LNCaP clone FGC (cell line): ENCODE measurements around the gene MC5R.

Experiments used
- DNase-seq: peaks from one replicate; pipeline ENCODE4 v3.0.0-alpha.2; 2011; ENCODE audit warnings: low read depth
- H3K4me3 ChIP-seq: 2 replicates; pipeline ENCODE4 v1.5.1; 2011; ENCODE audit warnings: mild to moderate bottlenecking, low read depth, low read length, control low read depth
- TF ChIP-seq, protein P1 (sequence below): IDR thresholded peaks from 2 replicates; pipeline ENCODE4 v1.5.1; 2012; ENCODE audit warnings: mild to moderate bottlenecking; ENCODE audit not compliant: control insufficient read depth, insufficient read depth; ENCODE audit errors: extremely low read depth

The MC5R gene

DNA sequence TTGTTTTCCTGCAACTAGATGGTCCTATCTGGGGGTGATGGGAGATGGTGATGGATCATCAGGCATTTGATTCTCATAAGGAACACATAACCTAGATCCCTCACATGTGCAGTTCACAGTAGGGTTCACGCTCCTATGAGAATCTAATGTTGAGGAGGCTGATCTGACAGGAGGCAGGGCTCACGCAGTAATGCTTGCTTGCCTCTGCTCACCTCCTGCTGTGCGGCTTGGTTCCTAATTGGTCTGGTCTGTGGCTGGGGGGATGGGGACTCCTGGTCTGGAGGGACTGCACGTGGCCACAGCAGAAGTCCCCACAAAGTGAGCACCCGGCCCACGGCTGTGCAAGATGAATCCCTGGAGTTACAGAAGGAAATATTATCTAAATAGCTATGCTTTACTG, 11.3 kb downstream of the MC5R start:
- no peak for DNase-seq
- no peak overlapping the region for H3K4me3 ChIP-seq
- TF ChIP-seq, protein P1, sequence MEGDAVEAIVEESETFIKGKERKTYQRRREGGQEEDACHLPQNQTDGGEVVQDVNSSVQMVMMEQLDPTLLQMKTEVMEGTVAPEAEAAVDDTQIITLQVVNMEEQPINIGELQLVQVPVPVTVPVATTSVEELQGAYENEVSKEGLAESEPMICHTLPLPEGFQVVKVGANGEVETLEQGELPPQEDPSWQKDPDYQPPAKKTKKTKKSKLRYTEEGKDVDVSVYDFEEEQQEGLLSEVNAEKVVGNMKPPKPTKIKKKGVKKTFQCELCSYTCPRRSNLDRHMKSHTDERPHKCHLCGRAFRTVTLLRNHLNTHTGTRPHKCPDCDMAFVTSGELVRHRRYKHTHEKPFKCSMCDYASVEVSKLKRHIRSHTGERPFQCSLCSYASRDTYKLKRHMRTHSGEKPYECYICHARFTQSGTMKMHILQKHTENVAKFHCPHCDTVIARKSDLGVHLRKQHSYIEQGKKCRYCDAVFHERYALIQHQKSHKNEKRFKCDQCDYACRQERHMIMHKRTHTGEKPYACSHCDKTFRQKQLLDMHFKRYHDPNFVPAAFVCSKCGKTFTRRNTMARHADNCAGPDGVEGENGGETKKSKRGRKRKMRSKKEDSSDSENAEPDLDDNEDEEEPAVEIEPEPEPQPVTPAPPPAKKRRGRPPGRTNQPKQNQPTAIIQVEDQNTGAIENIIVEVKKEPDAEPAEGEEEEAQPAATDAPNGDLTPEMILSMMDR: no peak

DNA sequence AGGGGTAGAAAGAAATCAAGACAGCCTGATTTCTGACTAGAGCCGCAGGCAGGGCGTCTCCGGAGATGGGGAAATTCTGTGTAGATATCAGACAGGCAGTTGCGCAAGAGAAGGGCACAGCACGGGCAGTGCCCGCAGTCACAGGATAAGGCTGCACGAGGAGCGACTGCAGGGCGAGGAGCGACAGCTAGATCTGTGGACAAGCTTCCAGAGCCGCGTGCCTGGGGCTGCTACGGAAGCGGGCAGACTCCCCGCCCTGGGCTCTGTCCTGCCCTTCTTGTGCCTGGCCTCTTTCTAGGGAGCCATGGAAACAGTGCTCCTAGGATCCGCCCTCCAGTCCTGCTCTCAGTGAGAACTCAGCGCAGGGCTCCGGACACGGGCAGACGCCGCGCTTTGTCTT, 12.6 kb downstream of the MC5R start:
- TF ChIP-seq, protein P1: no peak
- DNase-seq: no peak
- H3K4me3 ChIP-seq: no peak overlapping the region

DNA sequence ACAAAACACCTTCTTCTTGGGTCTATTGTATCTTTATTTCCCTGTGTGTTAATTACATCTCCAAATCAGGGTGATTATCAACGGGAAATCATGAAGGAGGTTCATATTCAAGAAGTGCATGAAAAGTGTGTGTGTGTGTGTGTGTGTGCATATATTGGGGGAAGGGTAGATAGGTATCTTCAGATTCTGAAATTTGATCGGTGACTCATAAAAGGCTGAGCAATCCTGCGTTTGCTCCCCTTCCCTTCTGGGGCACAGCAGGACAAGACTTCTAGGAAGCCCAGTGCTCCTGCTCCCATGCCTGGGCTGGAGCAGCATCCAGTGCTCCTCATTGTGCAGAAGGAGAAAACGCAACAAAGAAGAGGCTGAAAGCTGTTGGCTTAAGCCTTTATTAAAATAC, 25.8 kb downstream of the MC5R start:
- TF ChIP-seq, protein P1: no peak
- H3K4me3 ChIP-seq: no peak overlapping the region
- no peak for DNase-seq

DNA sequence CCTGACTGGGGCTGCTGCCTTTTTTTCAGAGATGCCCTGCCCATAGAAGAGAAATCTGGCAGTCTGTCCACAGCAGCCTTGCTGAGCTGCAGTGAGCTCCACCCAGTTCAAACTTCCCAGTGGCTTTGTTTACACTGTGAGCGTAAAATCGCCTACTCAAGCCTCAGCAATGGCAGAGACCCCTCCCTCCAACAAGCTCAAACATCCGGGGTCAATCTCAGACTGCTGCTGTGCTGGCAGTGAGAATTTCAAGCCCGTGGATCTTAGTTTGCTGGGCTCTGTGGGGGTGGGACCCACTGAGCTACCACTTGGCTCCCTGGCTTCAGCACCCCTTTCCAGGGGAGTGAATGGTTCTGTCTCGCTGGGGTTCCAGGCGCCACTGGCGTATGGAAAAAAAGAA, 38.9 kb downstream of the MC5R start:
- DNase-seq: peak; percentile 17
- peak overlapping the region; percentile 13; the same call in 1 of the 2 replicates for H3K4me3 ChIP-seq

DNA sequence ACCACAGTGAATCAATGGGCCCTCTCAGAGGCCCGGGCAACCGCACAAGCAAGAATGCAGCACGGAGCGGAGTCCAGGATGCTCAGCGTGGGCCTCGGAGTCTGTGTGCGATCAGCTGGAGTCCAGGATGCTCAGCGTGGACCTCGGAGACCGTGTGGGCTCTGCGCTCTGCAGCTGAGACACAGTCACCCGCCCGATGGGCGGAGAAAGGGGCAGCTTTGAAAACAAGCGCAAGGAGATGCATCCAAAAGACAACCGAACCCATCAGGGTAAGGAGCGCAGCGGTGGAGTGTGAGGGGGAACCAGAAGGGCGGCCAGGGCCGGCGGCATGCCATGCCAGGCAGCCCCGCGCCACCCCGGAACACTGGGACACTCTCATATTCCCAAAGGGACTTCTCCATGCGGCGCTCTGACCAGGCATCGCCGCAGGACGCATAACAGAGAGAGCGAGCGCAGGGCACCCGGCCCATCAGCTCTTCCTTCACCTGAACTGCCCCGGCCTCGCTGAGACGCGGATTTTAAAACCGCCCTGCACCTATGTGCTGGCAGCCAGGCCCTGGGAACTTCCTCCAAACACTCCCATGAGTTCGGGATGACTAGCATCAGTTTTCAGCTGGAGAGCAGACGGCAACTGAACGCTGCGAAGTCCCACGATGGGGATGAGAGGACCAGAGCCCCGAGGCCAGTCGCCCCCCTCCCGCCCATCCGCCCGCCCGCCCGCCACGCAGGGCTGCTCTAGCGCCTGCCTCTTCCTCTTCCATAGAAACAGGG, 44.7 kb downstream of the MC5R start:
- no peak overlapping the region for H3K4me3 ChIP-seq
- DNase-seq: no peak
- TF ChIP-seq, protein P1: no peak

DNA sequence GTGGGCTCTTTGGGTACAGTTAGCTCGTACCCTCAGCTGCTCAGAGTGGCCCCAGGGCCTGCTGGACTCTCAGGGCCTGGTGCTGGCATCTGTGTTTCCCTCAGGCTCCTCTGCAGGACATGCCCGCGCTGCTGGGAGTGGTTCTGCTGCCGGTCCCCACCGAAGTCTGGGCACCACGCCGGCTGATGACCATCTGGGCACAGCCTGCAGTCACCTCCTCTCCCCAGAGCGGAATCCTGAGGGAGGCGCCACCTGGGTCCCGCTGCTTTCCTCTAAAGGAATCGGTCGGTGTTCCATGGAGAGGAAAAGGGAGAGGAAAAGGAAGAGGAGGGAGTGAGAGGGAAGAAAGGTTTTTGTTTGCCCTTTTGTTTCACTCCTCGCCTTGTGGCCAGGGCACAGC, 47.8 kb downstream of the MC5R start:
- DNase-seq: no peak
- no peak overlapping the region for H3K4me3 ChIP-seq
- TF ChIP-seq, protein P1: no peak

DNA sequence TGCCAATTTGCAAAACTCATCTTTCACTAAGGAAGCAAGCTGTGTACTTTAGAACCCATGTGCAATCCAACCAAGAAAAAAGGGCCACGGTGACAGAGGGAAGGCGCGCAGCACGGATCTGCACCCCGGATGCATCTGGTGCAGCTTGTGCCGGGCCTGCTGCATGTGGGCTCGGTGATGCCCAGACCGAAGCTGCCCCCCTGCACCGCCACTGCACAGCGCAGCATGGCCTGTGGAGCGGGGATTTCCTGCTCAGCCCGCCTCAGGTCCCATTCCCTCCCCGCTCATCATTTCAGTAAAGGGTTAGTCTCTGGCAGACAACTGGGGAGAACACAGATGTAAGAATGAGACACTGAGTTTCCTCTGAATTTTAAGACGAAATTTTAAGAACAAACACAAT, 48.4 kb downstream of the MC5R start:
- no peak overlapping the region for H3K4me3 ChIP-seq
- TF ChIP-seq, protein P1: no peak
- DNase-seq: no peak

DNA sequence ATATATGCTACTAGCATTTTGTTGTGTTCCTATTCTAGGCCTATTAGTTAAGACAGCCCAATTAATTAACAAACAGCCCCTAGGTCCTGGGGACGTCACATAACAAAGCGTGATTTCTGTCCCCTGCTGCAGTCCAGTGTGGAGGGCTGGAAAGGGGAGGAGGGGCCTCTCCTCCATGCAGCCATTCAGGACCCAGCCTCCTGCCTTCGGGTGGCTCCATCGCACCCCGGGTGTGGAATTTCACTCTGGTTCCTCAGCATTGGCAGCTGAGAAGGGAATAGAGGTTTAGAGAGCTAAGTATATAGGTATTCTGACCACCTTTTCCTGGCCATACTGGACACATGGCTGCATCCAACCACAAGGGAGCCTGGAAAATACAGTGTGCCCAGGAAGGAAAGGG, 49.0 kb downstream of the MC5R start:
- H3K4me3 ChIP-seq: no peak overlapping the region
- no peak for DNase-seq
- TF ChIP-seq, protein P1: no peak
